Measurements from ENCODE around the gene CERS2. TPM values are rescaled to one million over a fixed set of nuclear protein-coding genes. Genes with fewer than 3 reads are reported as not detected.

Gene CERS2
- total RNA-seq, 1 donor = 142 TPM

- no peak overlapping the region for H3K4me3 ChIP-seq (ENCODE audit: low read depth, low read length)
- no peak for DNase-seq (ENCODE audit: low read depth)
- no peak for TF ChIP-seq CTCF (IDR thresholded peaks at IDR 0.05; ENCODE audit: insufficient read depth, low read depth, low read length)
These were observed 1.8 kb upstream of the CERS2 start for GRCh38 chr1:150976401-150976821.

GRCh38 chr1:150973836-150974579 is 627 bp downstream of the CERS2 start:
- peak; percentile 23 for DNase-seq (ENCODE audit: low read depth)
- H3K4me3 ChIP-seq (ENCODE audit: low read depth, low read length) = peak overlapping the region; percentile 86
- TF ChIP-seq CTCF (IDR thresholded peaks at IDR 0.05; ENCODE audit: insufficient read depth, low read depth, low read length) = no peak

- H3K4me3 ChIP-seq (ENCODE audit: low read depth, low read length) = peak overlapping the region; percentile 86
- DNase-seq (ENCODE audit: low read depth) = peak; percentile 19
- no peak for TF ChIP-seq CTCF (IDR thresholded peaks at IDR 0.05; ENCODE audit: insufficient read depth, low read depth, low read length)
These were observed 1.3 kb downstream of the CERS2 start for GRCh38 chr1:150973258-150973835.

- peak overlapping the region; percentile 86 for H3K4me3 ChIP-seq (ENCODE audit: low read depth, low read length)
- no peak for TF ChIP-seq CTCF (IDR thresholded peaks at IDR 0.05; ENCODE audit: insufficient read depth, low read depth, low read length)
- no peak for DNase-seq (ENCODE audit: low read depth)
These were observed 2.2 kb downstream of the CERS2 start for GRCh38 chr1:150972417-150972940.

- TF ChIP-seq CTCF (IDR thresholded peaks at IDR 0.05; ENCODE audit: insufficient read depth, low read depth, low read length) = no peak
These were observed 2.8 kb downstream of the CERS2 start for GRCh38 chr1:150971583-150972416.

GRCh38 chr1:150970808-150971582 is 3.6 kb downstream of the CERS2 start:
- no peak for TF ChIP-seq CTCF (IDR thresholded peaks at IDR 0.05; ENCODE audit: insufficient read depth, low read depth, low read length)
- peak overlapping the region; percentile 86 for H3K4me3 ChIP-seq (ENCODE audit: low read depth, low read length)
- DNase-seq (ENCODE audit: low read depth) = peak; percentile 90

More at GRCh38 chr1:150971583-150972416, 2.8 kb downstream of the CERS2 start:
- peak overlapping the region; percentile 86 for H3K4me3 ChIP-seq (ENCODE audit: low read depth, low read length)
- peak; percentile 26 for DNase-seq (ENCODE audit: low read depth)

Data from fibroblast of villous mesenchyme (primary cell).